Erythroblast (primary cell): ENCODE measurements around the gene TEAD1.

Experiments used
- GATA1 ChIP-seq: IDR thresholded peaks from 2 replicates; pipeline ENCODE4 v1.6.1; 2011; ENCODE audit warnings: low read depth, mild to moderate bottlenecking, control low read depth, low read length, moderate library complexity
- POLR2A ChIP-seq: IDR thresholded peaks from 2 replicates; pipeline ENCODE4 v1.6.1; 2011; ENCODE audit warnings: mild to moderate bottlenecking, low read length

- no peak for TF ChIP-seq POLR2A
- no peak for TF ChIP-seq GATA1
Measured at GRCh38 chr11:12809364-12809763, 135.1 kb downstream of the TEAD1 start.
